GM21825 (cell line): ENCODE results near the gene C15orf61.
A peak's percentile ranks its signal among the peaks of the same experiment; 100 is the strongest.

Experiments used
- ATAC-seq: cut with Tn5 transposase; IDR thresholded peaks from one replicate; pipeline ENCODE4 v1.9.1; 2021; ENCODE audit warnings: mild to moderate bottlenecking, moderate library complexity; ENCODE audit not compliant: unreplicated experiment

Gene C15orf61

DNA sequence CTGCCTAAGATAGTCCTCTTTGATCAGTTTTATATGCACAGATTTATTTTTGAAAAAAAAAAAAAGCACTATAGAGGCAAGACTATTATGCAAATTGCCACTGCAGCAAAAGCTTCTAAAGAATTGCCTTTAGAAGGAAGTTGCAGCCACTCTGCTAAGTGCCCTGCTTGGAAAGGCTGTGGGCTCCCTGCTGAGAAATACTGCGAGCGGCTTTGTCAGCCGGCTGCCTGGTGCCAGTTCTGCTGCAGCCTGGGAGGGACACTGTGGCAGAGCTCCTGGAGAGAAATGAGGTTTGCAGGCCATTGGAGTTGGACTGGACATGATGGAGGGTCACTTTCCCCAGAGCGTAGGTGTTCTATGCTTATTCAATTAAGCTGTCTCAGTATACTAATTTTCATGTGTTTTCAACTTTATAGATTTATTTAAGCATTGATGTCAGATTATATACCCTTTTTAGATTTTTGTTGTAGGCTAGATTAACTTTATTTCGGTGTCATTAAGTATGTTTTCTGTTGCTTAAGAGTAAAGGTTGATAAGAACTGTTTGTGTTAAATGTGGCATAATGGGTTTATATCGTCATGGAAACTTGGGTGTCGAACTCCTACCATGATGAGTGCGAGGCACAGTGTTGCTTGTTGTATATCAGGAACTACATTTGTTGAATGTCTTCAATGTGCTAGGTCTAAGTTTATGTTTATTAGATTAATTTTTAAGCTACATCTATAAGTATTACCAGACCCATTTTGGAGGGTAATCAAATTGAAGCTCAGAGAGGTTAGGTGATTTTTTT is 28.1 kb downstream of the C15orf61 start:
- ATAC-seq, result no peak

DNA sequence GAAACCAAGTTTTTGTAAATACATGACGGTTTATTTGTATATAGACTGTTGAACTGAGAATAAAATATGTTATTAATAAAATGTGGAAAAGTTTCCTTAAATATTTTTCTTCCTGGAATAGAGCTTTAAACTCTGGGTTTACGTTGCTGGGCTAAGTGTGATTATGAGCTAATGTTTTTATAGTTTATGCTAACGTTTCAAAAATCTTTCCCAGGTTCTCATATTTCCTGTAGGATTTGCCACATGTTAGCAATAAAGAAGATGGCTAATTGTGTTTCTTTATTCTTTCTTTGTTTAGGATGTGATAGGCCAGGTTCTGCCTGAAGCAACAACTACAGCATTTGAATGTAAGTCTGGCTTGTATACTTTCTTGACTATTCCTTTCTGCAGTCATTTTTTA is 28.8 kb downstream of the C15orf61 start:
- no peak for ATAC-seq

DNA sequence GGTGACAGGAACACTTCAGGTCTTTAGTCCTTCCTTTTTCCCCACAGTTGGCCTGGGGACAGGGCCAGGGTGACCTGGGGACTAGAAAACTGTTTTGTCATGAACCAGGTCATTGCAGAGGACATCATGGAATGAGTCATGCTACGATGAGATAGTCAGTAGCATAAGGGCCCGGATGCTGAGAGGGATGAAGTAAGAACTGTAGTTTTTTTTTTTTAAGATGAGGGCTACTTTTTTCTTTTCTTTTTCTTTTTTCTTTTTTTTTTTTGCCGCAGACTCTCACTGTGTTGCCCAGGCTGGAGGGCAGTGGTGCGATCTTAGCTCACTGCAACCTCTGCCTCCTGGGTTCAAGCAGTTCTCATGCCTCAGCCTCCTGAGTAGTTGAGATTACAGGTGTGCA is 29.6 kb downstream of the C15orf61 start:
- ATAC-seq, result no peak

DNA sequence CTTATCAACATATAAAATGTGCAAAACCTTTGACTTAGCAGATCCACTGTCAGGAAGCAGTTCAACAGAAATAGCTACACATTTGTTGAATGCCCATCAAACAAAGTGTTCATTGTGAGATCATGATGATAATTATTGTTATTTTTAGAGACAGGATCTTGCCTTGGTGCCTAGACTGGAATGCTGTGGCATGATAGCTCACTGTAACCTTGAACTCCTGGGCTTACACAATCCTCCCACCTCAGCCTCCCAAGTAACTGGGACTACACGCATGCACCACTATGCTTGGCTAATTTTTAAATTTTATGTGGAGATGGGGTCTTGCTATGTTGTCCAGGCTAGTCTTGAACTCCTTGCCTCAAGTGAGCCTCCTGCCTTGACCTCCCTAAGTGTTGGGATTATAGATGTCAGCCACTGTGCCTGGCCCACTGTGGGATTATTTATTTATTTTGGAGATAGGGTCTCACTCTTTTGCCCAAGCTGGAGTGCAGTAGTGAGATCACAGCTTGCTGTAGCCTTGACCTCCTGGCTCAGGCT is 30.3 kb downstream of the C15orf61 start:
- ATAC-seq, result no peak

DNA sequence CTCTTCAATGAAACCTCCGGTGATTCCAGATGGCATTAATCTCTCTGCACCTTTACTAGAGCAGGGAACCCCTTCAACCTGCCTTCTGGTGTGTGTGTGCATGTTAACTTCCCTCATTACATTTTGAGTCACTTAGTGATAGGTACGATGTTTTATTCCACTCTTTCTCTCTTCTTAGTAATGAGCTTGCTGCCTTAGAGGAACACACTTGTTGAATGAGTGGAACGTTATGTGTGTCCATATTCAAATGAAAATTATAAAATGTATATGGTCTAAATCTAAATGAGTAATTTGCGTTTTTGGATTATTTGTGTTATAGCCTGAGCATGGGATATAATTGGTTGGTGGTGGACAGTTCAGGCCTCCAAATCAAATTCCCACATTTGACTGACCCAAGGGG is 33.6 kb downstream of the C15orf61 start:
- ATAC-seq, result no peak

DNA sequence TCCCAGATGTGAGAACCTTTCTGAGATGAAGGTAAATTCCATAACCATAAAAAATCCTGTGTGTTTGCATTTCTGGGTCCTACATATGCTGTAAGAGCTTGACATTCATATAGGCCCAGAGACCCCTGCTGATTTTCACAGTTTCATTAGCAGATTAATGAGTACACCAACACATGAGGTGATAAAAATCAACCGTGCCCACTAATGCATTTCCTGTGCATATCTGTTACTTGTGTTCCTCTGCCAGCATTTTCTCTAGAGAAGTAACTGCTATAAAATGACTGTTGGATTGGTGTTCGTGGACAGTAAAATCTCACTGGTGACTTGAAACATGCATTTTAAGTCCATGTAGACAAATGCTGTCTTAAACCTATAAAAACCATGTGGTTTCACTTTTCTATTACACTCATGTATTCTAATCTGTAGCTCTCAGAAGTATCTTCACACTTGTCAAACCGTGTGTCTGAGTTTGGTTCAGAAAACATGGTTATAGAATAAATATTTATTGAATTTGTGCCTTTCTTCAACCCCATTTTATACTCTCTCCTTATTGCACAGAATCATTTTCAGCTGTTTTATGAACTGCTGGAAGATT is 36.1 kb downstream of the C15orf61 start:
- ATAC-seq, result no peak

DNA sequence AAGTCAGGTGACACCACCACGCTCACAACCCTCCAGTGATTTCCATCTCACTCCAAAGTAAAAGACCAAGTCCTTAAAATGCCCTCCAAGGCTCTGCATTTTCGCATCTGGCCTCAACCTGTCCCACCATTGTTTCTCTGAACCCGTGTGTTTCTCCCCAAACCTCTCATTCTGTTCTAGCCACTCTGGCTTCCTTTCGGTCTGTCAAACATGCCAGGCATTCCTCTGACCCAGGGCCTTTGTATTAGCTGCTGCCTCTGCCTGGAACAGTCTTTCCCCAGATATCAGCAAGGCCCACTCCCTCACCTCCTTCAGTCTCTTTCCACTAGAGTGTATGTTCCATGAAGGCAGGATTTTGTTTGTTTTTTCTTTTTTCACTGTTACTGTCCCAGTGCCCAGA is 37.6 kb downstream of the C15orf61 start:
- no peak for ATAC-seq

DNA sequence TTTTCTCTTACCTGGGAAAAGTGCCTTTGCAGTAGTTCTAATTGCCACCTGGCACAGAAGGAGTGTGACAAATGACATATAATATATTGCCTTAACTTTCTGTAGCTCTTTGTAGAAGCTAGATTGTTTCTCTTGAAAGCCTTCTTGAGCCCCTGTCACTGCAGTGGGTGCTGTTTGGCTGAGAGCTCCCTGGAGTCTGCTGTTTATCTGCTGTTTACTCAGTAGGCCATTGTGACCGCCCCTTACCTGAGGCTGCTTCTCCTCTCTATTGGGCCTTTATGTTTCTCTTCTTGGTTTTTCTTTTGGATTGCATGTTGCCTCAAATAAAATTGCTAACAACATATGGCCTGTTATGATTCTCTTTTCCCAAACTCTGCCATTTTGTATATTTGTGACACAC is 38.2 kb downstream of the C15orf61 start:
- ATAC-seq, result no peak

DNA sequence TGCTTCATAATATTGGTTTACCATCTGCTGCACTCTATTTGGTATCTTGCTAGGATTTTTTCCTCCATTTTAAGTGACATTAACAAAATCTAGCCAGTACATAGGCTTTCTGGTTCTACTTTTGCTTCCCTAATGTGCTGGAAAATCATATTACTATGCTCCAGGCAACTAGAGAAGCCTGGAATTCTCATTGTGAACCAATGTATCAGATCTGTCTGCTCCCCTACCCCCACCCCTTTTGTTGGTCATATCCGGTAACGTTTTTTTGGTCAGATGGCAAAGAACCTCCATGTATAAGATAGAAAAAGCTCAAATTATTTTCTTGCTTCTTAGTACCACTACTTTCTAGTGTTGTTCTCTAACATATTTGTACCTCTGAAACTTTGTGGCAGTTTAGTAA is 38.6 kb downstream of the C15orf61 start:
- ATAC-seq, result no peak

DNA sequence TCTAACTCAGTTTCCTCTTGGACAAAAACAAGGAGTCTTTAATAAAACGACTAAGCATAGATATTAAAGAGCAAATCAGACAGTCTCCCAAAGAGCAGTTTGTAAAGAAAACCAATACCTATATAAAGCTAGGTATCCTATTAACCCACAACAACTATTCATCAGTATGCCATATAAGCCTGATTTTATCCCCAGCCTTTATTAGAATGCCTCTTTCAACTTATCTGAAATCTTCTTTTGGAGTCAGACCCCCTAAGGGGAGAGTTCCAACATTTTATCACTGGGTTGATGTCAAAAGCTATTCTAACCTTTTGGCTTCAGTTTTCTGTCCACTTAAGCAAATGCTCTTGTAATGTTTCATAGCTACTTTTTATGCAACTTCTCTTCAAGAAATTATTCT is 39.4 kb downstream of the C15orf61 start:
- ATAC-seq, result no peak

DNA sequence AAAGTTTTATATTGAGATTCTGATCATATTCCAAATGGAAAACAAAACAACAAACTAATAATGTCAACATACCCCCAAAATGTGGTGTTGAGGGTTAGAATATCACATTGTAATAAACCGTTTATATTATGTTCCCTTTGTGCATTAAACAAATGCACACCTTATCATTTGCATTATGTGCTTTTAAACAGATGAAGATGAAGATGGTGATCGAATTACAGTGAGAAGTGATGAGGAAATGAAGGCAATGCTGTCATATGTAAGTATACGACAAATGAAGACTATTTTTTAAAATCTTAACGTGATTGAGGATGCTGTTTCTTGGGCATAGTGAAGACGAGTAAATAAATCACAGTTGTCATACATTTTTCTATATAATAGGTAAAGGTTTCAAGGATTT is 42.2 kb downstream of the C15orf61 start:
- no peak for ATAC-seq

DNA sequence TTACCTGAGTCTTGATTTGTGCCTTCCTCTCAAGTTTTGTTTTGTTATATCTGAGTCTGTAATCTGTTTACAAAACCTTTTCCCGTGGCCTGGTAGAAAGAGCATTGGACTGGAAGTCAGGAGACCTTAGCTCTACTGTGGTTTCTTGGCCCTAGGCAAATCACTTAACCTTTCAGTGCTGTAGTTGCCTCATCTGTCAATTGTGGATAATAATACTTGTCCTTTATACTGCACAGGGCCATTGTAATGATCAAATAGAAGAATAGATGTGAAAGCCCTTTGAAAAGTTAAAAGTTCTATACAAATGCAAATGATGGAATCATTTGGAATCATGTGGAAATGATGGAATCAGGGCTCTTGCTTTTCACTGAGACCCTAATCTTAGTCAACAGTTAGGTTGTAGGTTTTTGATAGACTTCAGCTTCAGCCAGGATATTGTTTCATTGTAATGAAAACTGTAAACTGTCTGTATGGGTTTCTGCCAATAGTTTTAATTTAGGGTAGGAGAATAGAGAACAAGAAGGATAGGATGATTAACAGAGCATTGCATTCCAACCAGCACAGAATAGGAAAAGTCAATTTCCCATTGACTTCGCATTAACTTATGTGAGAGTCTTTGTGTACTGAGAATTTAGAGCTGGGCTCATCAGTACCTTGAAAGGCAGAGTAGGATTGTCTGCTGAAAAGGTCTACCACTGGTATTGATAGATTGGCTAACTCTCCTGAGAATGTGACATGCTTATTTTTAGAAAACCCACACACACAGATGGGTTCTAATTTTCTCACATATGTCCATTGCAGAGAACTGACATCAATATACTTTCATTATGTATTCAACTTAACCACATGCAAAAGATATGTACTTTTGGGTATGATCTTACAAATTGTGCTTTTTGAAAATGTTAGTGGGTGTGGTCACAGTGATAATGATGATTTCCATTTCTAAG is 43.4 kb downstream of the C15orf61 start:
- peak; percentile 88 for ATAC-seq

DNA sequence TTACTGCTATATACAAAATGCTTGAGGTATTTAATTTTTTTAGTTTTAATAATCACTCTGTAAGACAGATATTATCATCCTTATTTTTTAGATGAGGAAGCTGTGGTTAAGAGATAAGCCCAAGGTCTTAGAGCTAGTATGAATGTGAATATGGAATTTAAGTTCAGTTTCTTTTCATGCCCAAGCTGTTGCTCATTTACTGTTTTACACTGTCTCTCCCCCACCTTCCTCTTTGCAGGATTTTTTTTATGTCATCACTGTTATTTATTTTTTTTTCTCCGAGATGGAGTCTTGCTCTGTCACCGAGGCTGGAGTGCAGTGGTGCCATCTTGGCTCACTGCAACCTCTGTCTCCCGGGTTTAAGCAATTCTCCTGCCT is 44.0 kb downstream of the C15orf61 start:
- ATAC-seq, result peak; percentile 28

DNA sequence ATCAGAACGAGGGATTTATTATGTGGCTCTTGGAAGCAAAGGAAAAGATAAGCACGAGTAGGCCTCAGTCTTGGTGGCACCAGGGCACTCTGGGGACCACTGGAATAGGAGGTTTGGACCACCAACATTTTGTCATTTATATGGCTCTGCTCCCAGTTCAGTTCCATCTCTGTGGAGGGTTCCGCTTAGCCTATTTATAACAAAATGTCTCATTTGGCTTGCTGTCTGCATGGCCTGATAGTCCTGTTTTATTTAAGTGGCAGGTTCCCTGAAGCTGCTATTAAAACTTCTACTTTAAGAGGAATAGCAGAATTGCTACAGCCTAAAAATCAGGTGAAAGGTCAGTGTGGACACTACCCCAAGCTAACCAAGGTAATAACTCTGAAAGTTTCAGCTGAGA is 48.7 kb downstream of the C15orf61 start:
- no peak for ATAC-seq

DNA sequence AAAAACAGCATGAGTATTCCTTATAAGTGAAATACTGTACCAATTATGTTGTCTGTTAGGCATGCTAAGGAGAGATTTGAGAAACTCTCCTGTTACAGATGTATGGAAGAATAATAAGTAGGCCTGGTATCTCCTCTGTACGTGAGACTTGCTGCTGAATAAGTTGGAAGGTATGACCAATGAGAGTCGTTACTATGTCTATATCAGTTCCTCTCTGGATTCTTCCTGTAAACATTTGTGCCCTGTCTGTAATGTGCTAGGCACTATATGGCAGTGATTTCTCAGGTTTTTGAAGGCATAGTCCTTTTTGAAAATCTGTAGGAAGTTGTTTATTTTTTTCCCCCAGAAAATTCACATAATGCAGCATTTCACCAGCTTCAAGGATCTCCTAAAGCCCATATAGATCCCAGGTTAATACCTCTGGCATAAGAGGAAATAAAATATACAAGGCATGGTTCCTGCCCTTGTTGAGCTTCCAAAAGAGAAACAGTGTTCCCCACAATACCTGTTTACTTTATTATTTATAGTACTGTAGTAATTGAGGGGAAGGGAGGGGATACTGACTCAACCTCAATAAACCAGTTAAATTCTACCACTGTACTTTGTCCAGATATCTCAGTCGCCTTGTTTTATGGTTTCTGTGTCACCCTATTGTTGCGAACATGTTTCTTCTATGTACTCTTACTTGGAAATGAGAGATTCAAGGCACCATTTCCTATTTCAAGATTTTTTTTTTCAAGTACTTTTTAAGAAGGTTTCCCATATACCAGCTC is 50.1 kb downstream of the C15orf61 start:
- ATAC-seq, result no peak

DNA sequence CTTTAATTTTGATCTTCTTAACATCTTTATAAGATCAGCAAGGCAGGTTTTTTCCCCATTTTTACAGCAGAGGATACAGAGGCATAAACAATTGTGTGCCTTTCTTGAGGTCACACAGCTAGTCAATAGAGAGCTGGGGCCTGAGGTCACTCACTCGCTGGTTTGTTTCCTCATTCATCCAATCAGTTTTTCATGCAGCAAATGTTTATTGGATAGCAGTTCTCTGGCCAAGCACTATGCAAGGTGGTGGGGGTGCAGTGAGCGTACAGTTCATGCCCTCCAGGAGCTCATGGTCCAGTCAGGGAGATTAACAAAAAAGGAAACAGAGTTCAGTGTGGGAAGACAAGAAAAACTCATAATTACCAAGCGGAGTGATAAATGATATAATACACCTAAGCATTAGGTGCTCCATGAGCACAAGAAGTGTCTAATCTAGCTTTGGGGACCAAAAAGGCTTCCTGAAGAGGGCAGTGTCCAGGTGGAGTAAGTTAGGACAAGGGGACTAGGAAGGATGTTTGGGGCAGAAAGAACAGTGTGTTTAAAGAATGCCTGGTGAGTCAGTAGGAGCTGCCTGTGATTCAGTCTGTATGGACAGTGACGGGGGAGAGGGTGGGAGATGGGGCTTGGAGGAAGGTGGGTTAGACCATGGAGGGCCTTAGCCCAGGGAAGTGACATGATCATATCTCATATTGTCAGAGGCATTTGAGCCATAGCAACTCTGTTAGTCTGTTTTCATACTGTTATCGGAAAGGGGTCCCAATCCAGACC is 50.9 kb downstream of the C15orf61 start:
- ATAC-seq, result no peak

DNA sequence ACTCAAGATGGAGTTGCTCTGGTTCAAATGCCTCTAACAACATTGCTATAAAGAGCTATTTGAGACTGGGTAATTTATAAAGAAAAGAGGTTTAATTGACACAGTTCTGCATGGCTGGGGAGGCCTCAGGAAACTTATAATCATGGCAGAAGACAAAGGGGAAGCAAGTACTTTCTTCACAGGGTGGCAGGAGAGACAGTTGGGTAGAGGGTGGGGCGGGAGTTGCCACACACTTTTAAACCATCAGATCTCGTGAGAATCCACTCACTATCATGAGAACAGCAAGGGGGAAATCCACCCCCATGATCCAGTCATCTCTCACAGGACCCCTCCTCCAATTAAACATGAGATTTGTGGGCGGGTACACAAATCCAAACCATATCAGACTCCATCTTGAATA is 52.3 kb downstream of the C15orf61 start:
- no peak for ATAC-seq

DNA sequence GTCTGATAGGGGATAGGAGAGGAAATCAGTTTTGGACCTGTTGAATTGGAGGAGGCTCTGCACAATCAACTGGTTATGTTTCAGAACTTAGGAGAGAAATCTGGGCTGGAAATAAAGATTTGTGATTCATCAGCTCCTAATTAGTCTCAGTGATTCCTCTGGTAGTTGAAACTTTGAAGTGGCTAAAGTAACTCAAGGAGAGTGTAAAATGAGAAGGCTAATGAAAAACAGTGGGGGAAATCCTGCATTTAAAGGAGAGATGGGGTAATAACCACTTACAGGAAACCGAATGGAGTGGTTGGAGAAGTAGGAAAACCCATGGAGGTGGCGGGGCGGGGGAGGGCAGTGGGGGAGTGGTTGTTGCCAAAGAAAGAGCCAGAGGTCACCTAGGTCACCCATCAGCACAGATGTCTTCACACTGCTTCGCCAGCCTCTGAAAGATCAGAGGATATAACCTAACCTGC is 54.1 kb downstream of the C15orf61 start:
- no peak for ATAC-seq

DNA sequence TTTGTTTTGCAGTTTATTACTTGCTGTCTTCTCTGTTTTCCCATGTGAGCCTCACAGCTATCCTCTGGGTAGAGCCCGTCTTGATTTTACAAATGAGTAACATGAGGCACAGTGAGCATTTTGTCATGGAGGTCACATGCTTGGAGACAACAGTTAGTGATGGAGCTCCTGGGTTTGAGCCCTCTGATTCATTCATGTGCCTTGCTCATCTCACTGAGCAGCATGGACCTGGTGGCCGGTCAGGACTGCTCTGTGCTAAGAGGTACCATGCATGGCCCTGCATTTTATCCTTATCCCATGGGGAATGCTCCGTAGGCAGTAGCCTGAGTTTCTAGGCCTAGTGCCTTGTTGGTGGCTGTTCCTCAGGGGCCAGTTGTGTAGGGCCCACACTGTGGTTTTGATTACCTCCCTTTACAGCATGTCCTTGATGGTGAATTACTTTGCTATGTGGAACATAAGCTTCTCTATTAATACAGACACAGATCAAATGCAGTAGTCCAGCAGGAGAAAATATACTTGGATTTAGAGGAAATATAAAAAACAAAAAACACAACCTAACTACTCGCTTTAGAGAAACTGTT is 57.2 kb downstream of the C15orf61 start:
- no peak for ATAC-seq
